ENCODE data around the gene ZFAND6.

GRCh38 chr15:80132382-80132781, 72.9 kb downstream of the ZFAND6 start:
- TF ChIP-seq POLR2A (IDR thresholded peaks at IDR 0.05) (no peak), CTCF (IDR thresholded peaks at IDR 0.05) (no peak)
